ENCODE results near the gene TAMM41. TPM values are rescaled to one million over a fixed set of nuclear protein-coding genes. Genes with fewer than 3 reads are reported as not detected.
"Not testable (repeated sequence)": the region's sequence is repeated elsewhere in the genome, so short reads cannot be mapped to it uniquely, and the experiment has no call there.

Gene TAMM41
- total and polyA plus RNA-seq, 4 experiments from 2014 or later = 25.5 to 52.2 (median 41.0) TPM

- H3K9me3 ChIP-seq (ENCODE audit: control insufficient read depth in 1 of 2, low read length in 2 of 2) = no peaks in the 10 kb centered on the region
- H3K36me3 Mint-ChIP-seq = peaks cover 2 to 21% of the 10 kb centered on the region in 2 donors
- intact Hi-C loops (cut with micrococcal nuclease) = no loop called here
- H3K27ac ChIP-seq (ENCODE audit: low read depth, low read length) = no peak overlapping the region
- no peak overlapping the region for H3K4me3 Mint-ChIP-seq
- no peaks in the 10 kb centered on the region for H3K27me3 ChIP-seq (ENCODE audit: insufficient read depth, low read length)
- H3K4me3 ChIP-seq (ENCODE audit: low read length in 2 of 2) = no peak overlapping the region
- no peaks in the 10 kb centered on the region for H3K9me3 Mint-ChIP-seq
- no peak for DNase-seq
- POLR2A ChIA-PET (ENCODE audit: partially characterized antibody) = no interaction called here
- no peaks in the 10 kb centered on the region for H3K36me3 ChIP-seq (ENCODE audit: insufficient read depth, low read length)
- H3K27me3 Mint-ChIP-seq = no peaks in the 10 kb centered on the region
- H3K27ac Mint-ChIP-seq = no peak overlapping the region
- H3K4me1 Mint-ChIP-seq = no peaks in the 10 kb centered on the region
- CTCF ChIA-PET (ENCODE audit: partially characterized antibody) = no interaction called here
- no peaks in the 10 kb centered on the region for H3K4me1 ChIP-seq (ENCODE audit: insufficient read depth, low read length)
Observed at GRCh38 chr3:11778248-11778647, 68.4 kb downstream of the TAMM41 start.

GRCh38 chr3:11776346-11776745 lies 70.3 kb downstream of the TAMM41 start:
- no peaks in the 10 kb centered on the region for H3K27me3 Mint-ChIP-seq
- H3K4me1 Mint-ChIP-seq = peaks cover 0 to under 1% (median under 1%) of the 10 kb centered on the region in 4 donors
- no peak for DNase-seq
- H3K9me3 Mint-ChIP-seq = no peaks in the 10 kb centered on the region
- no peak overlapping the region for H3K4me3 ChIP-seq (ENCODE audit: low read length in 2 of 2)
- ChIA-PET POLR2A (ENCODE audit: partially characterized antibody) (no interaction called here), CTCF (ENCODE audit: partially characterized antibody) (no interaction called here)
- H3K27me3 ChIP-seq (ENCODE audit: insufficient read depth, low read length) = no peaks in the 10 kb centered on the region
- no peaks in the 10 kb centered on the region for H3K4me1 ChIP-seq (ENCODE audit: insufficient read depth, low read length)
- H3K36me3 ChIP-seq (ENCODE audit: insufficient read depth, low read length) = no peaks in the 10 kb centered on the region
- no peak overlapping the region for H3K27ac ChIP-seq (ENCODE audit: low read depth, low read length)
- no peaks in the 10 kb centered on the region for H3K9me3 ChIP-seq (ENCODE audit: control insufficient read depth in 1 of 2, low read length in 2 of 2)
- no peak overlapping the region for H3K4me3 Mint-ChIP-seq
- intact Hi-C loops (cut with micrococcal nuclease) = no loop called here
- no peak overlapping the region for H3K27ac Mint-ChIP-seq
- H3K36me3 Mint-ChIP-seq = peaks cover 2 to 21% of the 10 kb centered on the region in 2 donors

GRCh38 chr3:11775493-11775892 lies 71.2 kb downstream of the TAMM41 start:
- DNase-seq = no peak
- H3K4me3 Mint-ChIP-seq = no peak overlapping the region
- CTCF ChIA-PET (ENCODE audit: partially characterized antibody) = no interaction called here

GRCh38 chr3:11774296-11774877 lies 72.3 kb downstream of the TAMM41 start:
- H3K36me3 ChIP-seq (ENCODE audit: insufficient read depth, low read length) = no peaks in the 10 kb centered on the region
- intact Hi-C loops (cut with micrococcal nuclease) = no loop called here
- Mint-ChIP-seq H3K9me3 (no peaks in the 10 kb centered on the region), H3K27ac (no peak overlapping the region), H3K36me3 (peaks cover 2 to 11% of the 10 kb centered on the region in 2 donors), H3K27me3 (no peaks in the 10 kb centered on the region), H3K4me1 (peaks cover 8 to 20% (median 14%) of the 10 kb centered on the region in 4 donors), H3K4me3 (no peak overlapping the region)
- H3K27me3 ChIP-seq (ENCODE audit: insufficient read depth, low read length) = no peaks in the 10 kb centered on the region
- no peak overlapping the region for H3K27ac ChIP-seq (ENCODE audit: low read depth, low read length)
- ChIA-PET POLR2A (ENCODE audit: partially characterized antibody) (no interaction called here), CTCF (ENCODE audit: partially characterized antibody) (no interaction called here)
- DNase-seq = no peak
- no peak overlapping the region for H3K4me3 ChIP-seq (ENCODE audit: low read length in 2 of 2)
- H3K4me1 ChIP-seq (ENCODE audit: insufficient read depth, low read length) = peaks cover 18% of the 10 kb centered on the region
- H3K9me3 ChIP-seq (ENCODE audit: control insufficient read depth in 1 of 2, low read length in 2 of 2) = no peaks in the 10 kb centered on the region

More at GRCh38 chr3:11775493-11775892, 71.2 kb downstream of the TAMM41 start:
- H3K9me3 Mint-ChIP-seq = no peaks in the 10 kb centered on the region
- H3K27me3 Mint-ChIP-seq = no peaks in the 10 kb centered on the region
- H3K4me3 ChIP-seq (ENCODE audit: low read length in 2 of 2) = no peak overlapping the region
- no peaks in the 10 kb centered on the region for H3K9me3 ChIP-seq (ENCODE audit: control insufficient read depth in 1 of 2, low read length in 2 of 2)
- POLR2A ChIA-PET (ENCODE audit: partially characterized antibody) = interaction anchor here (0.6 kb wide), 1 partner anchor 216 kb away, joined by 4 read pairs; no protein-coding TSS in a partner anchor
- H3K27ac ChIP-seq (ENCODE audit: low read depth, low read length) = no peak overlapping the region
- H3K27me3 ChIP-seq (ENCODE audit: insufficient read depth, low read length) = no peaks in the 10 kb centered on the region
- no peaks in the 10 kb centered on the region for H3K36me3 ChIP-seq (ENCODE audit: insufficient read depth, low read length)
- H3K36me3 Mint-ChIP-seq = peaks cover 2 to 21% of the 10 kb centered on the region in 2 donors
- H3K4me1 Mint-ChIP-seq = peaks cover 5 to 9% (median 7%) of the 10 kb centered on the region in 4 donors
- intact Hi-C loops (cut with micrococcal nuclease) = no loop called here
- H3K27ac Mint-ChIP-seq = no peak overlapping the region
- H3K4me1 ChIP-seq (ENCODE audit: insufficient read depth, low read length) = peaks cover 7% of the 10 kb centered on the region

- POLR2A ChIA-PET (ENCODE audit: partially characterized antibody) = interaction anchor here (1.2 kb wide), 1 partner anchor 75 kb away, joined by 3 read pairs; the partner anchor contains the start of gene TAMM41
- H3K9me3 ChIP-seq (ENCODE audit: control insufficient read depth in 1 of 2, low read length in 2 of 2); H3K27ac Mint-ChIP-seq; H3K36me3 ChIP-seq (ENCODE audit: insufficient read depth, low read length); H3K27ac ChIP-seq (ENCODE audit: low read depth, low read length); H3K4me3 ChIP-seq (ENCODE audit: low read length in 2 of 2); H3K4me3 Mint-ChIP-seq; H3K27me3 ChIP-seq (ENCODE audit: insufficient read depth, low read length); DNase-seq; H3K27me3 Mint-ChIP-seq; H3K9me3 Mint-ChIP-seq; H3K36me3 Mint-ChIP-seq; intact Hi-C loops (cut with micrococcal nuclease): not testable (repeated sequence)
- peaks cover 10 to 25% (median 16%) of the 10 kb centered on the region in 4 donors for H3K4me1 Mint-ChIP-seq
- peaks cover 18% of the 10 kb centered on the region for H3K4me1 ChIP-seq (ENCODE audit: insufficient read depth, low read length)
- CTCF ChIA-PET (ENCODE audit: partially characterized antibody) = interaction anchor here (1.0 to 1.5 kb wide), 2 partner anchors 32 to 114 kb away, joined by 3 to 4 read pairs; no protein-coding TSS in a partner anchor
Observed at GRCh38 chr3:11771931-11772330, 74.8 kb downstream of the TAMM41 start.

- H3K27ac ChIP-seq (ENCODE audit: low read depth, low read length) = peak overlapping the region; percentile 36
- peak; percentile 83 to 92 (median 88) for DNase-seq
- no peaks in the 10 kb centered on the region for H3K36me3 ChIP-seq (ENCODE audit: insufficient read depth, low read length)
- Mint-ChIP-seq H3K9me3 (no peaks in the 10 kb centered on the region), H3K4me3 (peak overlapping the region; percentile 37 to 89 (median 61)), H3K4me1 (peaks cover 10 to 25% (median 16%) of the 10 kb centered on the region in 4 donors), H3K27me3 (no peaks in the 10 kb centered on the region), H3K36me3 (no peaks in the 10 kb centered on the region), H3K27ac (peak overlapping the region; percentile 58 to 94 (median 82))
- ChIA-PET POLR2A (ENCODE audit: partially characterized antibody) (interaction anchor here (0.9 to 1.5 kb wide), 5 partner anchors 14 to 127 kb away, joined by 3 to 12 read pairs (median 6); partner anchors contain the start of genes TAMM41 and VGLL4), CTCF (ENCODE audit: partially characterized antibody) (interaction anchor here (1.0 to 1.5 kb wide), 2 partner anchors 13 to 33 kb away, joined by 4 read pairs; no protein-coding TSS in a partner anchor)
- H3K27me3 ChIP-seq (ENCODE audit: insufficient read depth, low read length) = no peaks in the 10 kb centered on the region
- peak overlapping the region; percentile 4 to 25 for H3K4me3 ChIP-seq (ENCODE audit: low read length in 2 of 2)
- intact Hi-C loops (cut with micrococcal nuclease) = loop anchor here (1.0 kb wide), 1 partner anchor 51 kb away; no protein-coding TSS in a partner anchor
- no peaks in the 10 kb centered on the region for H3K9me3 ChIP-seq (ENCODE audit: control insufficient read depth in 1 of 2, low read length in 2 of 2)
- H3K4me1 ChIP-seq (ENCODE audit: insufficient read depth, low read length) = peaks cover 18% of the 10 kb centered on the region
Observed at GRCh38 chr3:11770477-11771391, 76.0 kb downstream of the TAMM41 start.
